ENCODE data around the gene DCUN1D1. TPM values are rescaled to one million over a fixed set of nuclear protein-coding genes. Genes with fewer than 3 reads are reported as not detected.

DCUN1D1 gene
- total RNA-seq, 2 experiments from 2014 or later = 12.7 to 43.9 TPM

- Histone ChIP-seq H4K20me1 (ENCODE audit: insufficient read depth, low read length) (no peaks in the 10 kb centered on the region), H3K4me1 (ENCODE audit: insufficient read depth, low read length, poor library complexity, severe bottlenecking) (peaks cover 4% of the 10 kb centered on the region)
- DNase-seq (ENCODE audit: low spot score) = no peak
Measured at GRCh38 chr3:182986021-182986420, 5.7 kb upstream of the DCUN1D1 start.

GRCh38 chr3:182983876-182984275, 3.5 kb upstream of the DCUN1D1 start:
- intact Hi-C loops (cut with micrococcal nuclease; ENCODE audit: unreplicated experiment) = no loop called here
- CTCF ChIA-PET (ENCODE audit: unreplicated experiment) = no interaction called here

More at GRCh38 chr3:182986021-182986420, 5.7 kb upstream of the DCUN1D1 start:
- intact Hi-C loops (cut with micrococcal nuclease; ENCODE audit: unreplicated experiment) = no loop called here
- no TSS peak for BruUV-seq (replicated peaks)
- H3K4me3 ChIP-seq (ENCODE audit: low read depth, low read length, poor library complexity, severe bottlenecking) = no peak overlapping the region
- no peak overlapping the region for H3K27ac ChIP-seq (ENCODE audit: low read depth, low read length, poor library complexity, severe bottlenecking)
- CTCF ChIA-PET (ENCODE audit: unreplicated experiment) = no interaction called here
- no peak overlapping the region for H2AFZ ChIP-seq (ENCODE audit: low read length)
- H3K36me3 ChIP-seq (ENCODE audit: insufficient read depth, low read length) = no peaks in the 10 kb centered on the region
- H3K79me2 ChIP-seq (ENCODE audit: insufficient read depth, low read depth, low read length) = no peaks in the 10 kb centered on the region
- H3K9me2 ChIP-seq (ENCODE audit: insufficient read depth, low read length) = no peaks in the 10 kb centered on the region
- POLR2A ChIA-PET = no interaction called here
- H3K9me3 ChIP-seq (ENCODE audit: low read length) = no peaks in the 10 kb centered on the region
- no peak overlapping the region for H3K4me2 ChIP-seq (ENCODE audit: low read length)
- TF ChIP-seq CTCF (conservative IDR thresholded peaks at IDR 0.05; ENCODE audit: low read length) (no peak), EZH2phosphoT487 (IDR thresholded peaks at IDR 0.05; ENCODE audit: borderline replicate concordance, low read depth, low read length) (no peak)

More at GRCh38 chr3:182983876-182984275, 3.5 kb upstream of the DCUN1D1 start:
- Histone ChIP-seq H3K4me2 (ENCODE audit: low read length) (no peak overlapping the region), H3K36me3 (ENCODE audit: insufficient read depth, low read length) (no peaks in the 10 kb centered on the region), H3K4me1 (ENCODE audit: insufficient read depth, low read length, poor library complexity, severe bottlenecking) (peaks cover 12% of the 10 kb centered on the region), H2AFZ (ENCODE audit: low read length) (no peak overlapping the region), H3K79me2 (ENCODE audit: insufficient read depth, low read depth, low read length) (peaks cover 10% of the 10 kb centered on the region), H3K4me3 (ENCODE audit: low read depth, low read length, poor library complexity, severe bottlenecking) (no peak overlapping the region), H4K20me1 (ENCODE audit: insufficient read depth, low read length) (peaks cover 6% of the 10 kb centered on the region; the same call in 1 of the 2 replicates), H3K27ac (ENCODE audit: low read depth, low read length, poor library complexity, severe bottlenecking) (no peak overlapping the region), H3K9me3 (ENCODE audit: low read length) (no peaks in the 10 kb centered on the region), H3K9me2 (ENCODE audit: insufficient read depth, low read length) (no peaks in the 10 kb centered on the region)
- no peak for DNase-seq (ENCODE audit: low spot score)
- TF ChIP-seq CTCF (conservative IDR thresholded peaks at IDR 0.05; ENCODE audit: low read length) (no peak), EZH2phosphoT487 (IDR thresholded peaks at IDR 0.05; ENCODE audit: borderline replicate concordance, low read depth, low read length) (no peak)
- BruUV-seq (replicated peaks) = no TSS peak
- POLR2A ChIA-PET = no interaction called here
